T-cell (primary cell): ENCODE results near the gene CD4. TPM values are rescaled to one million over a fixed set of nuclear protein-coding genes. Genes with fewer than 3 reads are reported as not detected.
A peak's percentile ranks its signal among the peaks of the same experiment; 100 is the strongest.

Source experiments
- ATAC-seq, 4 experiments: fragments of 200-7000 bp in 3 of 4; fragments of 150-1000 bp in 1 of 4; cut with Tn5 transposase; replicated peaks in 1 of 4; 1 replicate in 3 of 4; 2 replicates in 1 of 4; pipeline ENCODE4 v1.10.0; 2021; ENCODE audit warnings: moderate library complexity in 3 of 4, mild to moderate bottlenecking in 2 of 4, moderate number of reproducible peaks in 1 of 4
- CTCF ChIA-PET, 2 donors: fragments of 300-600 bp; sonication (Branson Sonifier 250); formaldehyde crosslinking; loops; one replicate each; lab custom pipeline; 2022; ENCODE audit warnings: antibody characterized with exemption in 2 of 2; lab: Charles Lee
- POLR2A ChIA-PET, 2 donors: fragments of 300-600 bp; sonication (Branson Sonifier 250); formaldehyde crosslinking; loops; one replicate each; lab custom pipeline; 2022; ENCODE audit warnings: antibody characterized with exemption in 2 of 2; lab: Charles Lee
- DNase-seq, 35 experiments: peaks; one replicate each; pipeline versions ENCODE4 v3.0.0 to v3.0.0-alpha.2; 2013 to 2023
- H3K27ac ChIP-seq: one replicate; pipeline ENCODE4 v1.5.1; 2013; ENCODE audit warnings: low read length
- H3K27me3 ChIP-seq, 2 experiments: replicated peaks in 1 of 2; 1 replicate in 1 of 2; 2 replicates in 1 of 2; pipeline versions ENCODE4 v1.6.1 to v1.7.0; 2013; ENCODE audit warnings: low read length in 1 of 2, mixed read lengths in 1 of 2; ENCODE audit not compliant: control insufficient read depth in 2 of 2, insufficient read depth in 2 of 2; ENCODE audit errors: extremely low read depth in 1 of 2
- H3K36me3 ChIP-seq, 2 donors: 1 replicate in 1 of 2; 2 replicates in 1 of 2; pipeline versions ENCODE4 v1.6.1 to v1.7.0; 2013; ENCODE audit warnings: low read length in 1 of 2; ENCODE audit not compliant: control insufficient read depth in 2 of 2, insufficient read depth in 1 of 2; ENCODE audit errors: extremely low read depth in 1 of 2
- H3K4me1 ChIP-seq, 2 experiments: 1 replicate in 1 of 2; 2 replicates in 1 of 2; pipeline versions ENCODE4 v1.6.1 to v1.7.0; 2013; ENCODE audit warnings: low read length in 2 of 2, mixed read lengths in 1 of 2; ENCODE audit not compliant: insufficient read depth in 2 of 2, control insufficient read depth in 1 of 2; ENCODE audit errors: extremely low read depth in 1 of 2
- H3K4me3 ChIP-seq, 2 donors: 1 replicate in 1 of 2; 2 replicates in 1 of 2; pipeline versions ENCODE4 v1.5.1 to v1.7.0; 2013; ENCODE audit warnings: mild to moderate bottlenecking in 2 of 2, low read length in 1 of 2, moderate library complexity in 1 of 2; ENCODE audit not compliant: control insufficient read depth in 1 of 2; ENCODE audit errors: extremely low read depth in 1 of 2
- H3K9me3 ChIP-seq: 2 replicates; pipeline ENCODE4 v1.7.0; 2013
- H3K27ac Mint-ChIP-seq, 2 donors: one replicate each; pipeline ENCODE4 v1.8.0; 2020 to 2021; ENCODE audit warnings: mild to moderate bottlenecking in 2 of 2, mixed read lengths in 2 of 2
- H3K27me3 Mint-ChIP-seq, 2 donors: one replicate each; pipeline ENCODE4 v1.8.0; 2021 to 2022; ENCODE audit warnings: mixed read lengths in 2 of 2
- H3K36me3 Mint-ChIP-seq: one replicate; pipeline ENCODE4 v1.8.0; 2021; ENCODE audit warnings: mixed read lengths
- H3K4me1 Mint-ChIP-seq, 3 donors: one replicate each; pipeline ENCODE4 v1.8.0; 2020 to 2022; ENCODE audit warnings: mixed read lengths in 3 of 3, mild to moderate bottlenecking in 1 of 3
- H3K4me3 Mint-ChIP-seq, 3 donors: one replicate each; pipeline ENCODE4 v1.8.0; 2020 to 2022; ENCODE audit warnings: mild to moderate bottlenecking in 3 of 3, mixed read lengths in 3 of 3, moderate library complexity in 3 of 3
- H3K9me3 Mint-ChIP-seq, 3 donors: one replicate each; pipeline ENCODE4 v1.8.0; 2020 to 2022; ENCODE audit warnings: mixed read lengths in 3 of 3
- WGBS: methylation state at CpG from one replicate; pipeline ENCODE4 v1.1.5; 2013; ENCODE audit warnings: missing lambda C conversion rate; ENCODE audit not compliant: insufficient coverage; 5-methylcytosine and 5-hydroxymethylcytosine counted together
- total RNA-seq, 35 experiments: library from RNA in 6 of 35; stranded (reverse) in 6 of 35; fragments of 120-200 nt in 1 of 35; gene quantifications; one replicate each; pipeline versions ENCODE4 v1.2.1 to v1.2.4 and lab custom pipeline; 2013 to 2026

CD4 gene
- total RNA-seq, 5 donors from 2014 or later (not counting 1 experiment from before 2014, with no cell fraction given), result 126 to 205 (median 154) TPM

DNA sequence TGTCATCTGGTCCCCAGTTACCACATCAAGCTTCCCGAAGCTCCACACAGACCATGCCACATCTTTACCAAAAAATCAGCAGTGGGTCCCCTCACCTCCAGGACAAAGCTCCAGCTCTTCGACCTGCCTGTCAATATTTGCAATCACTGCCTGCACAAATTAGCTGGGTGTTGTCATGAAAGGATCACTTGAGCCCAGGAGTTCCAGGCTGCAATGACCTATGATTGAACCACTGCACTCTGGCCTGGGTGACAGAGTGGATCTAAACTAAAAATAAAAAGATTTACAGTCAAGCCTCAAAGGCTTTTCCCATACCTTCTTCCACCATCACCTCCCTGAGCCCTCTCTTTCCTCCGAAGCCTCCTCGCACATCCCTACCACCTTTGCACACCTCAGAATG is 7.2 kb downstream of the CD4 start:
- Histone ChIP-seq H3K9me3 (no peaks in the 10 kb centered on the region), H3K27me3 (peaks cover 0 to 3% of the 10 kb centered on the region in 2 experiments), H3K36me3 (peaks cover 0 to 36% of the 10 kb centered on the region in 2 donors), H3K27ac (no peak overlapping the region), H3K4me1 (peaks cover 4 to 39% of the 10 kb centered on the region in 2 experiments), H3K4me3 (no peak overlapping the region)
- Mint-ChIP-seq H3K4me1 (peaks cover 63 to 77% (median 74%) of the 10 kb centered on the region in 3 donors), H3K36me3 (peaks cover 33% of the 10 kb centered on the region), H3K4me3 (no peak overlapping the region), H3K27me3 (peaks cover 0 to 2% of the 10 kb centered on the region in 2 donors), H3K9me3 (no peaks in the 10 kb centered on the region), H3K27ac (peak overlapping the region; percentile 31 to 39)
- CTCF ChIA-PET, result interaction anchor here in 1 of 2 donors (0.6 to 1.2 kb wide), 2 partner anchors 17 to 23 kb away, joined by 3 to 5 read pairs; no protein-coding TSS in a partner anchor
- 79% methylated on average over 4 of the region's 4 CpGs for WGBS
- ATAC-seq (no peak), DNase-seq (no peak)
- POLR2A ChIA-PET, result interaction anchor here in 1 of 2 donors (0.6 kb wide), 1 partner anchor 16 kb away, joined by 6 read pairs; no protein-coding TSS in a partner anchor

DNA sequence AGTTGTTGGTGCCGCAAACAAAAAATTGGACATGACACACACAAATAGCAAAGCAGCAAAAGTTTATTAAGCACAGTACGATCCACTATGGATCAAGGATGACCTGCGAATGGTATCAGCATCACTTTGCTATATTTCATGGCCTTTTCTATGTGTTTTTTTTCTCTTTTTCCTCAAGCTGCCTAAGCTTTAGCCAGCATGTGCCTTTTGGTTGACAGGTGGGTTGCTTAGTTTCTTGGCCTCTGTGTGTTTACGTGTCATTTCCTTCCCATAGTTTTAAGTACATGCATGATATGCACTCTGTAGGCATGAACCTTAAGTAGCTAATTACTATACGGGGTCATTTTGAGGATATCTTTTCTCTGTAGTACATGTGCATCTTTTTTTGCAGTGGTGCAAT is 9.8 kb downstream of the CD4 start:
- no peak for ATAC-seq
- Mint-ChIP-seq H3K4me3 (no peak overlapping the region), H3K27me3 (peaks cover 0 to 2% of the 10 kb centered on the region in 2 donors), H3K27ac (peak overlapping the region in 1 of 2 donors; percentile 30), H3K9me3 (no peaks in the 10 kb centered on the region), H3K4me1 (peaks cover 45 to 52% (median 50%) of the 10 kb centered on the region in 3 donors), H3K36me3 (peaks cover 32% of the 10 kb centered on the region)
- POLR2A ChIA-PET, result interaction anchor here in 1 of 2 donors (0.5 to 0.6 kb wide), 3 partner anchors 22 to 184 kb away, joined by 3 to 5 read pairs (median 3); no protein-coding TSS in a partner anchor
- no peak overlapping the region for H3K4me3 ChIP-seq
- no peak overlapping the region for H3K27ac ChIP-seq
- CTCF ChIA-PET, result no interaction called here
- peaks cover 0 to 47% of the 10 kb centered on the region in 2 donors for H3K36me3 ChIP-seq
- no peak for DNase-seq
- no peaks in the 10 kb centered on the region for H3K9me3 ChIP-seq
- peaks cover 0 to 3% of the 10 kb centered on the region in 2 experiments for H3K27me3 ChIP-seq
- H3K4me1 ChIP-seq, result peaks cover 0 to 15% of the 10 kb centered on the region in 2 experiments
- WGBS, result 100% methylated on average over 1 of the region's 5 CpGs

DNA sequence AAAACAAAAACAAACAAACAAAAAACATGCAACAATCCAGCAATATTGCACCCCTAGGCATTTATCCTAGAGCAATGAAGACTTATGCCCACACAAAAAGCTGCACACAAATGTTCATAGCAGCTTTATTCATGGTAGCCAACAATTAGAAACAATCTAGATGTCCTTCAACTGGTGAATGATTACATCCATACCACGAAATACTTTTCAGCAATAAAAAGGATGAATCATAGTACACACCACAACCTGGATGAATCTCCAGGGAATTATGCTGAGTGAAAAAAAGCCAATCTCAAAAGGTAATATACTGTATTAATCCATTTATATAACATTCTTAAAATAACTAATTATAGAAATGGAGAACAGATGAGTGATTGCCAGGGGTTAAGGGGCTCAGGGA is 17.8 kb downstream of the CD4 start:
- H3K4me3 ChIP-seq, result no peak overlapping the region
- Mint-ChIP-seq H3K4me1 (peaks cover 14 to 21% (median 16%) of the 10 kb centered on the region in 3 donors), H3K27me3 (no peaks in the 10 kb centered on the region), H3K4me3 (no peak overlapping the region), H3K9me3 (no peaks in the 10 kb centered on the region), H3K27ac (no peak overlapping the region), H3K36me3 (peaks cover 9% of the 10 kb centered on the region)
- no peak overlapping the region for H3K27ac ChIP-seq
- CTCF ChIA-PET, result no interaction called here
- H3K4me1 ChIP-seq, result no peaks in the 10 kb centered on the region
- H3K9me3 ChIP-seq, result no peaks in the 10 kb centered on the region
- ATAC-seq (no peak), DNase-seq (no peak)
- POLR2A ChIA-PET, result no interaction called here
- H3K27me3 ChIP-seq, result no peaks in the 10 kb centered on the region
- WGBS, result no CpG with 5 or more reads among the region's 1 CpG
- H3K36me3 ChIP-seq, result peaks cover 6 to 17% of the 10 kb centered on the region in 2 donors

- DNase-seq (no peak), ATAC-seq (no peak)
- Histone ChIP-seq H3K9me3 (no peaks in the 10 kb centered on the region), H3K36me3 (peaks cover 6 to 9% of the 10 kb centered on the region in 2 donors), H3K27me3 (no peaks in the 10 kb centered on the region), H3K27ac (no peak overlapping the region), H3K4me1 (no peaks in the 10 kb centered on the region), H3K4me3 (no peak overlapping the region)
- Mint-ChIP-seq H3K9me3 (no peaks in the 10 kb centered on the region), H3K27me3 (no peaks in the 10 kb centered on the region), H3K36me3 (peaks cover 12% of the 10 kb centered on the region), H3K4me1 (peaks cover 14 to 21% (median 16%) of the 10 kb centered on the region in 3 donors), H3K4me3 (no peak overlapping the region), H3K27ac (no peak overlapping the region)
- 93% methylated on average over 9 of the region's 10 CpGs for WGBS
- ChIA-PET CTCF (interaction anchor here (0.7 to 1.2 kb wide), 6 partner anchors 12 to 64 kb away, joined by 3 to 5 read pairs (median 3); partner anchors contain the start of gene SPSB2 (in 1 of the 2)), POLR2A (interaction anchor here in 1 of 2 donors (0.5 kb wide), 1 partner anchor 10 kb away, joined by 6 read pairs; no protein-coding TSS in a partner anchor)
Observed at GRCh38 chr12:6809056-6809455, 19.7 kb downstream of the CD4 start.

- Mint-ChIP-seq H3K27ac (peak overlapping the region; percentile 30 to 84), H3K9me3 (no peaks in the 10 kb centered on the region), H3K27me3 (no peaks in the 10 kb centered on the region), H3K4me1 (peaks cover 12 to 18% (median 16%) of the 10 kb centered on the region in 3 donors), H3K36me3 (peaks cover 9% of the 10 kb centered on the region), H3K4me3 (no peak overlapping the region)
- ChIA-PET POLR2A (no interaction called here), CTCF (interaction anchor here (0.6 to 0.8 kb wide), 6 partner anchors 12 to 369 kb away, joined by 3 to 8 read pairs (median 4); no protein-coding TSS in a partner anchor)
- no peaks in the 10 kb centered on the region for H3K27me3 ChIP-seq
- WGBS, result 70% methylated on average over 1 of the region's 1 CpG
- DNase-seq, result no peak
- no peak overlapping the region for H3K4me3 ChIP-seq
- ATAC-seq, result no peak
- no peak overlapping the region for H3K27ac ChIP-seq
- H3K9me3 ChIP-seq, result no peaks in the 10 kb centered on the region
- H3K36me3 ChIP-seq, result peaks cover 16 to 25% of the 10 kb centered on the region in 2 donors
- H3K4me1 ChIP-seq, result no peaks in the 10 kb centered on the region
Observed at GRCh38 chr12:6810758-6811157, 21.4 kb downstream of the CD4 start.

DNA sequence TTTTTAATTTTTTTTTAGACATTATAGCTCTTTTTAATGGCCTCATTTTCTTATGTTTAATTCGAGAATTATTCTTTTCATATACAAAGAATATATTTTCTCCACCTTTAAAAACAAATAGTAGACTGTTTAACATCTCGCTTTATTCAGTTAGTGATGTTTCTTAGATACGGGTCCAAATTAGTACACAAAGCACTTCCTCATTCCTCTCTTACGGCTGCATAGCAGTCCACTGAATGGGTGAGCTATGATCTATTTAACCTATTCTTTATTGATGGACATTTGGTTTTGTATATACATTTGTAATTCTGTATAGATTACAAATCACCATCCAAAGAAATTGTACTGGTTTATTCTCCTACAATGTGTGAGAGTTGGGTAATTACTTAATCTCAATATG is 24.0 kb downstream of the CD4 start:
- H3K4me3 ChIP-seq, result no peak overlapping the region
- H3K4me1 Mint-ChIP-seq, result peaks cover 12 to 23% (median 16%) of the 10 kb centered on the region in 3 donors
- DNase-seq (no peak), ATAC-seq (no peak)
- H3K36me3 Mint-ChIP-seq, result peaks cover 20% of the 10 kb centered on the region
- H3K36me3 ChIP-seq, result peaks cover 16 to 44% of the 10 kb centered on the region in 2 donors
- no peak overlapping the region for H3K27ac ChIP-seq
- no peaks in the 10 kb centered on the region for H3K9me3 Mint-ChIP-seq
- no peaks in the 10 kb centered on the region for H3K9me3 ChIP-seq
- H3K4me1 ChIP-seq, result no peaks in the 10 kb centered on the region
- no peak overlapping the region for H3K27ac Mint-ChIP-seq
- H3K27me3 Mint-ChIP-seq, result no peaks in the 10 kb centered on the region
- no peaks in the 10 kb centered on the region for H3K27me3 ChIP-seq
- POLR2A ChIA-PET, result interaction anchor here (0.5 to 0.7 kb wide), 6 partner anchors 8 to 260 kb away, joined by 3 to 8 read pairs (median 6); no protein-coding TSS in a partner anchor
- CTCF ChIA-PET, result interaction anchor here (0.6 to 1.5 kb wide), 8 partner anchors 17 to 434 kb away, joined by 3 to 5 read pairs (median 4); no protein-coding TSS in a partner anchor
- H3K4me3 Mint-ChIP-seq, result no peak overlapping the region
- no CpG with 5 or more reads among the region's 4 CpGs for WGBS
